ENCODE measurements around the gene PIK3C2G.

The PIK3C2G gene

GRCh38 chr12:18375583-18375982, 114.3 kb downstream of the PIK3C2G start:
- H4K20me1 ChIP-seq (ENCODE audit: insufficient read depth): no peaks in the 10 kb centered on the region
- H3K9ac ChIP-seq: no peak overlapping the region
- H2AFZ ChIP-seq (ENCODE audit: low read depth): no peak overlapping the region
- TF ChIP-seq CTCF (conservative IDR thresholded peaks at IDR 0.05; ENCODE audit: low read depth, low read length): no peak
- no peak overlapping the region for H3K4me3 ChIP-seq (IDR thresholded peaks at IDR 0.05; ENCODE audit: insufficient read depth, low read depth, low read length)
- no peaks in the 10 kb centered on the region for H3K36me3 ChIP-seq (ENCODE audit: insufficient read depth)
- no peak overlapping the region for H3K27ac ChIP-seq
- no peak overlapping the region for H3K4me2 ChIP-seq
- H3K4me1 ChIP-seq (ENCODE audit: low read depth, poor library complexity, severe bottlenecking): no peaks in the 10 kb centered on the region
- no peaks in the 10 kb centered on the region for H3K27me3 ChIP-seq (ENCODE audit: insufficient read depth, low read depth)
- no peaks in the 10 kb centered on the region for H3K79me2 ChIP-seq (ENCODE audit: insufficient read depth, low read depth)

DNA sequence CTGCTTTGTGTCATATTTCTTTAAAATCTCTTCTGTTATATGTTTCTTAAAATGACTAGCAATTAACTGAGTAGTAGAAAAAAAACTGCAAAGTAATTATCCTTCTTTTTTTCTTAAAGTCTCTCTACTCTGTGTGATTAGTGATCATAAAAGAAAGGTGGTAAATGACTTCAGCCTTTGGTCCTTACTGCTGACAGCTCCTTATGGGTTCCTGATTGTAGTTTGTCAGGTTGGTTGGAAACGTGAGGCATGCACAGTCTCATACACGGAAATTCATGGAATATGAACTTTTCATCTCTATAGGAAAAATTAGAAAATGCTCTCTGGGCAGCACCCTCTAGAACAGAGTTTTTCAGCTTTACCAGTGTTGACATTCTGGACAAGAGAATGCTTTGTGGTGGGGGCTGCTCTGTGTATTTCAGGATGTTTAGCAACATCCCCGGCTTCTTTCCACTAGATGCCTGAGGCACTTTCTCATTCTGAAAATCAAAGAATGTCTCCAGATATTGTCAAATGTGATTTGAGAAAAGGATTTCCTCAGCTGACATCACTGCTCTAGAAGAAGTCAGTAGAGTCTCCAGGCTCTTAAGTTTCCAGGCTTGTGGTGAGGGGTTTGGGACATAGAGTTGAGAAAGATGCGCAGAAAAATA, 121.0 kb downstream of the PIK3C2G start:
- H3K4me1 ChIP-seq (ENCODE audit: low read depth, poor library complexity, severe bottlenecking): no peaks in the 10 kb centered on the region
- H3K4me3 ChIP-seq (IDR thresholded peaks at IDR 0.05; ENCODE audit: insufficient read depth, low read depth, low read length): no peak overlapping the region
- H3K4me2 ChIP-seq: no peak overlapping the region

GRCh38 chr12:18383203-18383602, 121.9 kb downstream of the PIK3C2G start:
- H3K27ac ChIP-seq: no peak overlapping the region
- H4K20me1 ChIP-seq (ENCODE audit: insufficient read depth): no peaks in the 10 kb centered on the region
- H3K36me3 ChIP-seq (ENCODE audit: insufficient read depth): no peaks in the 10 kb centered on the region
- H2AFZ ChIP-seq (ENCODE audit: low read depth): no peak overlapping the region
- H3K27me3 ChIP-seq (ENCODE audit: insufficient read depth, low read depth): no peaks in the 10 kb centered on the region
- H3K4me1 ChIP-seq (ENCODE audit: low read depth, poor library complexity, severe bottlenecking): no peaks in the 10 kb centered on the region
- no peak overlapping the region for H3K4me2 ChIP-seq
- H3K9ac ChIP-seq: no peak overlapping the region
- H3K4me3 ChIP-seq (IDR thresholded peaks at IDR 0.05; ENCODE audit: insufficient read depth, low read depth, low read length): no peak overlapping the region
- no peak for TF ChIP-seq CTCF (conservative IDR thresholded peaks at IDR 0.05; ENCODE audit: low read depth, low read length)
- H3K79me2 ChIP-seq (ENCODE audit: insufficient read depth, low read depth): no peaks in the 10 kb centered on the region

More for the DNA sequence above, 121.0 kb downstream of the PIK3C2G start:
- H4K20me1 ChIP-seq (ENCODE audit: insufficient read depth): no peaks in the 10 kb centered on the region
- H3K9ac ChIP-seq: no peak overlapping the region
- no peak for TF ChIP-seq CTCF (conservative IDR thresholded peaks at IDR 0.05; ENCODE audit: low read depth, low read length)
- H3K27ac ChIP-seq: no peak overlapping the region
- no peak overlapping the region for H2AFZ ChIP-seq (ENCODE audit: low read depth)
- H3K27me3 ChIP-seq (ENCODE audit: insufficient read depth, low read depth): no peaks in the 10 kb centered on the region
- no peaks in the 10 kb centered on the region for H3K79me2 ChIP-seq (ENCODE audit: insufficient read depth, low read depth)
- no peaks in the 10 kb centered on the region for H3K36me3 ChIP-seq (ENCODE audit: insufficient read depth)

GRCh38 chr12:18387706-18388105, 126.4 kb downstream of the PIK3C2G start:
- Histone ChIP-seq H2AFZ (ENCODE audit: low read depth) (no peak overlapping the region), H3K4me1 (ENCODE audit: low read depth, poor library complexity, severe bottlenecking) (no peaks in the 10 kb centered on the region)
- no peak for TF ChIP-seq CTCF (conservative IDR thresholded peaks at IDR 0.05; ENCODE audit: low read depth, low read length)

More at GRCh38 chr12:18387706-18388105, 126.4 kb downstream of the PIK3C2G start:
- Histone ChIP-seq H3K36me3 (ENCODE audit: insufficient read depth) (no peaks in the 10 kb centered on the region), H3K9ac (no peak overlapping the region), H3K27me3 (ENCODE audit: insufficient read depth, low read depth) (no peaks in the 10 kb centered on the region), H3K79me2 (ENCODE audit: insufficient read depth, low read depth) (no peaks in the 10 kb centered on the region), H3K4me3 (IDR thresholded peaks at IDR 0.05; ENCODE audit: insufficient read depth, low read depth, low read length) (no peak overlapping the region), H4K20me1 (ENCODE audit: insufficient read depth) (no peaks in the 10 kb centered on the region), H3K4me2 (no peak overlapping the region), H3K27ac (no peak overlapping the region)

Data from KMS-11 (cell line).